Thoracic aorta (tissue), 2 donors: ENCODE data around the gene SMARCD2. TPM values are rescaled to one million over a fixed set of nuclear protein-coding genes. Genes with fewer than 3 reads are reported as not detected.

ENCODE experiments used
- ATAC-seq: fragments of 150-250 bp; one replicate; pipeline ENCODE4 v1.8.0; 2017; ENCODE audit warnings: low read depth; ENCODE audit not compliant: insufficient number of reproducible peaks, low FRiP score
- DNase-seq: peaks from one replicate; pipeline ENCODE4 v3.0.0-alpha.2; 2020; ENCODE audit warnings: low spot score
- H3K27ac ChIP-seq, 2 donors: fragments of 200-600 bp; sonication (generic); 1 replicate in 1 of 2; 2 replicates in 1 of 2; pipeline ENCODE4 v1.5.1; 2016; ENCODE audit warnings: mild to moderate bottlenecking in 2 of 2, moderate library complexity in 2 of 2
- H3K27me3 ChIP-seq: fragments of 200-600 bp; sonication (generic); replicated peaks from 2 replicates; pipeline ENCODE4 v1.6.0; 2016; ENCODE audit warnings: mild to moderate bottlenecking; ENCODE audit not compliant: insufficient read depth
- H3K36me3 ChIP-seq: fragments of 200-600 bp; sonication (generic); one replicate; pipeline ENCODE4 v1.5.1; 2016
- H3K4me1 ChIP-seq, 2 donors: fragments of 200-600 bp; sonication (generic); 1 replicate in 1 of 2; 2 replicates in 1 of 2; pipeline versions ENCODE4 v1.5.1 to v1.6.0; 2016; ENCODE audit warnings: low read depth in 2 of 2, mild to moderate bottlenecking in 1 of 2; ENCODE audit not compliant: control insufficient read depth in 1 of 2
- H3K4me3 ChIP-seq: fragments of 200-600 bp; sonication (generic); 2 replicates; pipeline ENCODE4 v1.5.1; 2016; ENCODE audit warnings: mild to moderate bottlenecking
- H3K9me3 ChIP-seq: fragments of 200-600 bp; sonication (generic); 2 replicates; pipeline ENCODE4 v1.5.1; 2016
- total RNA-seq, 2 donors: library from RNA; depleted of rRNA; stranded (reverse); fragments of >200 nt; gene quantifications; one replicate each; pipeline versions ENCODE4 v1.1.0 to v1.2.3, GENCODE V29; 2016
- TF ChIP-seq, protein P1 (sequence below): fragments of 200-600 bp; sonication (generic); IDR thresholded peaks from one replicate; pipeline ENCODE4 v1.5.1; 2019; ENCODE audit warnings: antibody characterized with exemption

The SMARCD2 gene
- total RNA-seq, 2 donors from 2014 or later = 81.8 to 136 TPM

- H3K4me3 ChIP-seq = no peak overlapping the region
- no peaks in the 10 kb centered on the region for H3K27me3 ChIP-seq
- DNase-seq = no peak
- H3K4me1 ChIP-seq = no peaks in the 10 kb centered on the region
- H3K27ac ChIP-seq = no peak overlapping the region
- H3K36me3 ChIP-seq = peaks cover 96% of the 10 kb centered on the region
- TF ChIP-seq, protein P1, sequence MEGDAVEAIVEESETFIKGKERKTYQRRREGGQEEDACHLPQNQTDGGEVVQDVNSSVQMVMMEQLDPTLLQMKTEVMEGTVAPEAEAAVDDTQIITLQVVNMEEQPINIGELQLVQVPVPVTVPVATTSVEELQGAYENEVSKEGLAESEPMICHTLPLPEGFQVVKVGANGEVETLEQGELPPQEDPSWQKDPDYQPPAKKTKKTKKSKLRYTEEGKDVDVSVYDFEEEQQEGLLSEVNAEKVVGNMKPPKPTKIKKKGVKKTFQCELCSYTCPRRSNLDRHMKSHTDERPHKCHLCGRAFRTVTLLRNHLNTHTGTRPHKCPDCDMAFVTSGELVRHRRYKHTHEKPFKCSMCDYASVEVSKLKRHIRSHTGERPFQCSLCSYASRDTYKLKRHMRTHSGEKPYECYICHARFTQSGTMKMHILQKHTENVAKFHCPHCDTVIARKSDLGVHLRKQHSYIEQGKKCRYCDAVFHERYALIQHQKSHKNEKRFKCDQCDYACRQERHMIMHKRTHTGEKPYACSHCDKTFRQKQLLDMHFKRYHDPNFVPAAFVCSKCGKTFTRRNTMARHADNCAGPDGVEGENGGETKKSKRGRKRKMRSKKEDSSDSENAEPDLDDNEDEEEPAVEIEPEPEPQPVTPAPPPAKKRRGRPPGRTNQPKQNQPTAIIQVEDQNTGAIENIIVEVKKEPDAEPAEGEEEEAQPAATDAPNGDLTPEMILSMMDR = no peak
- H3K9me3 ChIP-seq = no peaks in the 10 kb centered on the region
- ATAC-seq = no peak
Measured at GRCh38 chr17:63816123-63816522, 26.4 kb downstream of the SMARCD2 start.

DNA sequence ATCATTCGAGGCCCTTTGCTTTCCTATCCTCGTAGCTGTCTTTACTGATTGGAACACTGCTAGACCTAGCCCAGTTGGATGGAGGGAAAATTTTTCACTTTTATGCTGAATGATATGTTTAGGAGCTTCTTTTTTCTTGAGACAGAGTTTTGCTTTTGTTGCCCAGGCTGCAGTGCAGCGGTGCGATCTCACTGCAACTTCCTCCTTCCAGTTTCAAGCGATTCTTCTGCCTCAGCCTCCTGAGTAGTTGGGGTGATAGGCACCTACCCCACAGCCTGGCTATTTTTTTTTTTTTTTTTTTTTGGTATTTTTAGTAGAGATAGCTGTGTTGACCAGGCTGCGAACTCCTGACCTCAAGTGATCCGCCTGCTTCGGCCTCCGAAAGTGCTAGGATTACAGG is 32.5 kb downstream of the SMARCD2 start:
- Histone ChIP-seq H3K9me3 (no peaks in the 10 kb centered on the region), H3K4me1 (no peaks in the 10 kb centered on the region), H3K4me3 (no peak overlapping the region), H3K27me3 (no peaks in the 10 kb centered on the region), H3K36me3 (peaks cover 87% of the 10 kb centered on the region), H3K27ac (no peak overlapping the region)
- TF ChIP-seq, protein P1 = no peak
- DNase-seq (no peak), ATAC-seq (no peak)

DNA sequence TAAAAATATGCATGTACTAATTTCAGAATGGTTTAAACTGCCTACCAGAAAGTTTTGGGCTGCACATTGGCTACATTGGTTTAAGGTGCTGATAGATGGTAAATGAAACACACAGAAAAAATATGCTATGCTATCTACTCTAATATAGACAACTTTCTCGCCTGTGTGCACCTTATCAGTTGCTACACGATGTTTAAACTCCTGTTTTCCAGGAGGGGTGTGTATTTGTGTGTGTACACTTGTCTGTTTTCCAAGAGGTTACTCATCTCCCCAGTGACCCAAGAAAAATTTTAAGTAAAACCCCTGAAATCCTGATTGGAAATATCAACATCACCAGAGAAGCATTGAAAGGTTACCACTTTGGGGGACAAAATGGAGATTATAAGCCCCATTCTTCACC is 36.9 kb downstream of the SMARCD2 start:
- Histone ChIP-seq H3K4me3 (no peak overlapping the region), H3K27me3 (no peaks in the 10 kb centered on the region), H3K36me3 (peaks cover 69% of the 10 kb centered on the region), H3K27ac (no peak overlapping the region), H3K4me1 (no peaks in the 10 kb centered on the region), H3K9me3 (no peaks in the 10 kb centered on the region)
- TF ChIP-seq, protein P1 = no peak
- no peak for DNase-seq
- ATAC-seq = no peak

- Histone ChIP-seq H3K36me3 (peaks cover 66% of the 10 kb centered on the region), H3K4me3 (no peak overlapping the region), H3K27me3 (no peaks in the 10 kb centered on the region), H3K9me3 (no peaks in the 10 kb centered on the region), H3K27ac (no peak overlapping the region), H3K4me1 (no peaks in the 10 kb centered on the region)
- ATAC-seq (no peak), DNase-seq (no peak)
- TF ChIP-seq, protein P1 = no peak
Measured at GRCh38 chr17:63804328-63804727, 38.2 kb downstream of the SMARCD2 start.

- peaks cover 68% of the 10 kb centered on the region for H3K36me3 ChIP-seq
- ATAC-seq = no peak
- no peak overlapping the region for H3K27ac ChIP-seq
Measured at GRCh38 chr17:63800783-63801182, 41.7 kb downstream of the SMARCD2 start.

More at GRCh38 chr17:63800783-63801182, 41.7 kb downstream of the SMARCD2 start:
- Histone ChIP-seq H3K27me3 (no peaks in the 10 kb centered on the region), H3K4me1 (no peaks in the 10 kb centered on the region), H3K4me3 (no peak overlapping the region), H3K9me3 (no peaks in the 10 kb centered on the region)
- no peak for DNase-seq
- TF ChIP-seq, protein P1 = no peak
